Keratinocyte (primary cell): ENCODE results near the gene IL17REL. TPM values are rescaled to one million over a fixed set of nuclear protein-coding genes. Genes with fewer than 3 reads are reported as not detected.

ENCODE experiments used
- DNase-seq: peaks from one replicate; pipeline ENCODE4 v3.0.0-alpha.2; 2011; ENCODE audit warnings: low read depth, missing footprints, low spot score
- FAIRE-seq: peaks from 2 replicates; lab custom pipeline; 2011; peaks lifted over from hg19 to GRCh38; lab: Jason Lieb, UNC
- H2AFZ ChIP-seq: 2 replicates; pipeline ENCODE4 v1.6.0; 2012; ENCODE audit warnings: low read length, control low read depth, inconsistent platforms; ENCODE audit not compliant: control insufficient read depth
- H3K27ac ChIP-seq: 2 replicates; pipeline ENCODE4 v1.5.1; 2011; ENCODE audit warnings: low read length; ENCODE audit not compliant: control insufficient read depth, insufficient read depth
- H3K27me3 ChIP-seq: 3 replicates; pipeline ENCODE4 v1.6.0; 2011; ENCODE audit warnings: low read length; ENCODE audit not compliant: control insufficient read depth, insufficient read depth; ENCODE audit errors: extremely low read depth
- H3K36me3 ChIP-seq, 2 experiments: 2 replicates in 1 of 2; 3 replicates in 1 of 2; pipeline ENCODE4 v1.5.1; 2011; ENCODE audit warnings: low read length in 2 of 2, mild to moderate bottlenecking in 1 of 2; ENCODE audit not compliant: control insufficient read depth in 2 of 2, insufficient read depth in 2 of 2; ENCODE audit errors: extremely low read depth in 1 of 2
- H3K4me1 ChIP-seq: 3 replicates; pipeline ENCODE4 v1.5.1; 2011; ENCODE audit warnings: low read length; ENCODE audit not compliant: control insufficient read depth, insufficient read depth; ENCODE audit errors: extremely low read depth
- H3K4me2 ChIP-seq: 3 replicates; pipeline ENCODE4 v1.6.0; 2011; ENCODE audit warnings: low read depth, low read length; ENCODE audit not compliant: control insufficient read depth, insufficient read depth; ENCODE audit errors: extremely low read depth
- H3K4me3 ChIP-seq, 3 experiments: fragments of 200-600 bp in 1 of 3; sonication (generic) in 1 of 3; 2 replicates in 2 of 3; 3 replicates in 1 of 3; pipeline ENCODE4 v1.5.1; 2011 to 2016; ENCODE audit warnings: low read length in 3 of 3, mild to moderate bottlenecking in 3 of 3, control low read depth in 2 of 3, inconsistent platforms in 1 of 3, low read depth in 1 of 3, mixed read lengths in 1 of 3, mixed run types in 1 of 3, moderate library complexity in 1 of 3; ENCODE audit not compliant: control insufficient read depth in 2 of 3, insufficient read depth in 2 of 3; ENCODE audit errors: extremely low read depth in 1 of 3
- H3K79me2 ChIP-seq: 2 replicates; pipeline ENCODE4 v1.6.0; 2012; ENCODE audit warnings: low read length; ENCODE audit not compliant: control insufficient read depth, insufficient read depth
- H3K9ac ChIP-seq: 3 replicates; pipeline ENCODE4 v1.6.0; 2011; ENCODE audit warnings: low read length; ENCODE audit not compliant: control insufficient read depth, insufficient read depth; ENCODE audit errors: extremely low read depth
- H3K9me1 ChIP-seq: 3 replicates; pipeline ENCODE4 v1.6.0; 2011; ENCODE audit warnings: low read length; ENCODE audit not compliant: control insufficient read depth, insufficient read depth; ENCODE audit errors: extremely low read depth
- H3K9me3 ChIP-seq: 2 replicates; pipeline ENCODE4 v1.5.1; 2012; ENCODE audit warnings: low read depth, low read length; ENCODE audit not compliant: control insufficient read depth
- H4K20me1 ChIP-seq: 3 replicates; pipeline ENCODE4 v1.6.0; 2011; ENCODE audit warnings: low read length; ENCODE audit not compliant: control insufficient read depth, insufficient read depth; ENCODE audit errors: extremely low read depth
- CTCF ChIP-seq, 3 experiments: IDR thresholded peaks in 1 of 3; conservative IDR thresholded peaks in 1 of 3; optimal IDR thresholded peaks in 1 of 3; 2 replicates in 2 of 3; 3 replicates in 1 of 3; pipeline versions ENCODE3 to v1.5.1; 2011; ENCODE audit warnings: low read length in 3 of 3, mild to moderate bottlenecking in 3 of 3, moderate library complexity in 2 of 3, control low read depth in 1 of 3, inconsistent platforms in 1 of 3; ENCODE audit not compliant: insufficient read depth in 2 of 3; ENCODE audit errors: extremely low read depth in 1 of 3
- EZH2 ChIP-seq: IDR thresholded peaks from one replicate; pipeline ENCODE4 v1.6.1; 2012; ENCODE audit warnings: inconsistent platforms, mild to moderate bottlenecking, low read length, moderate library complexity
- dilution Hi-C: fragments of 300-500 bp; cut with MboI; formaldehyde crosslinking; loops from one replicate; pipeline ENCODE4 v1.7.0; 2020; ENCODE audit warnings: low sequenced_read_pairs; ENCODE audit not compliant: extremely low pct_ligation_motif_present
- polyA plus RNA-seq, 5 experiments: library from polyadenylated mRNA; depleted of rRNA in 3 of 5; stranded (reverse) in 3 of 5; stranded (forward) in 1 of 5; unstranded in 1 of 5; fragments of >200 nt; gene quantifications; 1 replicate in 1 of 5; 2 replicates in 3 of 5; 3 replicates in 1 of 5; pipeline versions ENCODE4 v1.2.1 to v1.2.3, GENCODE V29; 2011 to 2012; ENCODE audit warnings: missing spikeins in 2 of 5, low read depth in 1 of 5, low replicate concordance in 1 of 5

The IL17REL gene
- polyA plus RNA-seq, 1 donor (not counting 4 experiments of a cell fraction or from before 2014, with no cell fraction given) = not detected

GRCh38 chr22:50044485-50045118 is 32.0 kb upstream of the IL17REL start:
- Histone ChIP-seq H3K9me3 (peaks cover 5% of the 10 kb centered on the region), H3K36me3 (no peaks in the 10 kb centered on the region), H3K4me3 (no peak overlapping the region), H3K79me2 (no peaks in the 10 kb centered on the region), H3K4me2 (no peak overlapping the region), H2AFZ (no peak overlapping the region), H3K27ac (no peak overlapping the region), H3K27me3 (no peaks in the 10 kb centered on the region), H4K20me1 (no peaks in the 10 kb centered on the region), H3K9ac (no peak overlapping the region), H3K4me1 (no peaks in the 10 kb centered on the region), H3K9me1 (no peaks in the 10 kb centered on the region)
- dilution Hi-C loops = no loop called here
- FAIRE-seq (no peak), DNase-seq (no peak)
- TF ChIP-seq EZH2 = no peak
- no peak for TF ChIP-seq CTCF (optimal IDR thresholded peaks at IDR 0.05 in 1 of 3, IDR thresholded peaks at IDR 0.05 in 1 of 3, conservative IDR thresholded peaks at IDR 0.05 in 1 of 3; ENCODE audit: extremely low read depth in 1 of 3, insufficient read depth in 2 of 3, low read length in 3 of 3)

- H3K27me3 ChIP-seq = no peaks in the 10 kb centered on the region
- dilution Hi-C loops = no loop called here
Observed at GRCh38 chr22:50041361-50042065, 28.9 kb upstream of the IL17REL start.

More at GRCh38 chr22:50041361-50042065, 28.9 kb upstream of the IL17REL start:
- FAIRE-seq (no peak), DNase-seq (no peak)
- H3K36me3 ChIP-seq = no peaks in the 10 kb centered on the region
- H3K9me1 ChIP-seq = no peaks in the 10 kb centered on the region
- no peak overlapping the region for H2AFZ ChIP-seq
- H3K27ac ChIP-seq = no peak overlapping the region
- no peaks in the 10 kb centered on the region for H3K4me1 ChIP-seq
- no peak for TF ChIP-seq CTCF (optimal IDR thresholded peaks at IDR 0.05 in 1 of 3, IDR thresholded peaks at IDR 0.05 in 1 of 3, conservative IDR thresholded peaks at IDR 0.05 in 1 of 3; ENCODE audit: extremely low read depth in 1 of 3, insufficient read depth in 2 of 3, low read length in 3 of 3)
- no peak for TF ChIP-seq EZH2
- H3K79me2 ChIP-seq = no peaks in the 10 kb centered on the region
- no peak overlapping the region for H3K4me2 ChIP-seq
- H4K20me1 ChIP-seq = no peaks in the 10 kb centered on the region
- no peak overlapping the region for H3K9ac ChIP-seq
- H3K9me3 ChIP-seq = peaks cover 6% of the 10 kb centered on the region
- H3K4me3 ChIP-seq = no peak overlapping the region
